AG09319 (cell line): Measurements from ENCODE around the gene EFNB3.

ENCODE experiments used
- DNase-seq: peaks from one replicate; pipeline ENCODE4 v3.0.0-alpha.2; 2010; ENCODE audit warnings: low read depth; ENCODE audit errors: extremely low read depth
- TF ChIP-seq, protein P1 (sequence below): IDR thresholded peaks from 2 replicates; pipeline ENCODE4 v1.5.1; 2011; ENCODE audit warnings: low read depth, mild to moderate bottlenecking, inconsistent platforms, low read length, moderate library complexity

EFNB3 gene

DNA sequence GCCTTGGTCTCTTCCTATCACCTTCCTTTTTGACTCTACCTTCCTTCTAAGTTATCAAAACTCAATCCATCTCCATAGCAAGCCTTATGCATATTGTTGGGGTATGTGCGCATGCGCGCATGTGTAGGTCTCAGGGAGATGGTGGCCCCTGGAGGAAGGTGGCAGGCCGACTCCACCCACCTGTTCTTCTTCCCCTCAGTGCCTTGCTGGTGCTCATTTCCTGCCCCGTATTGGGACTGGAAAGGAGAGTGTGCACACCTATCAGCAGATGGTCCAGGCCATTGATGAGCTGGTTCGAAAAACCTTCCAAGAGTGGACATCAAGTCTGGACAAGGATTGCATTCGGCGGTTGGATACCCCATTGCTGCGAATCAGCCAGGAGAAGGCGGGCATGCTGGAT, 37.7 kb downstream of the EFNB3 start:
- no peak for DNase-seq
- TF ChIP-seq, protein P1, sequence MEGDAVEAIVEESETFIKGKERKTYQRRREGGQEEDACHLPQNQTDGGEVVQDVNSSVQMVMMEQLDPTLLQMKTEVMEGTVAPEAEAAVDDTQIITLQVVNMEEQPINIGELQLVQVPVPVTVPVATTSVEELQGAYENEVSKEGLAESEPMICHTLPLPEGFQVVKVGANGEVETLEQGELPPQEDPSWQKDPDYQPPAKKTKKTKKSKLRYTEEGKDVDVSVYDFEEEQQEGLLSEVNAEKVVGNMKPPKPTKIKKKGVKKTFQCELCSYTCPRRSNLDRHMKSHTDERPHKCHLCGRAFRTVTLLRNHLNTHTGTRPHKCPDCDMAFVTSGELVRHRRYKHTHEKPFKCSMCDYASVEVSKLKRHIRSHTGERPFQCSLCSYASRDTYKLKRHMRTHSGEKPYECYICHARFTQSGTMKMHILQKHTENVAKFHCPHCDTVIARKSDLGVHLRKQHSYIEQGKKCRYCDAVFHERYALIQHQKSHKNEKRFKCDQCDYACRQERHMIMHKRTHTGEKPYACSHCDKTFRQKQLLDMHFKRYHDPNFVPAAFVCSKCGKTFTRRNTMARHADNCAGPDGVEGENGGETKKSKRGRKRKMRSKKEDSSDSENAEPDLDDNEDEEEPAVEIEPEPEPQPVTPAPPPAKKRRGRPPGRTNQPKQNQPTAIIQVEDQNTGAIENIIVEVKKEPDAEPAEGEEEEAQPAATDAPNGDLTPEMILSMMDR, result no peak

DNA sequence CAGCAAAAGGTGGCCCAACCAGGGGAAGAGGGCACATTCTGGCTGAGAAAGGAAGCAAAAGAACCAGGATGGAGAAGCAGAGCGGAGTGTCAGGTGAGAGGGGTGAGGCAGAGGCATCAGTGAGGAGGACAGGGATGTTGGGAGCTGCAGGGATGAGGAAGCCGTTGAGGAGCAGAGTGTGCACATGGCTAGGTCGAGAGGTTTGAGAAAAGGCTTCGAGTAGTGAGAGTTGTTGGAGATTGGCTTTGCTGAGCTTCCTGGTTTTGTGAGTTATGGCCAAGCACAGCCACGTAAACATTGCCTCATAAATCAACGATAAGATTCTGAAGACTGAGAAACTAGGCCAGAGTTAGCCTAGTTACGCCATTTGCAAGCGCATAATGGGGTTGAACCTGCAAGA, 39.4 kb downstream of the EFNB3 start:
- no peak for DNase-seq
- TF ChIP-seq, protein P1, result no peak

DNA sequence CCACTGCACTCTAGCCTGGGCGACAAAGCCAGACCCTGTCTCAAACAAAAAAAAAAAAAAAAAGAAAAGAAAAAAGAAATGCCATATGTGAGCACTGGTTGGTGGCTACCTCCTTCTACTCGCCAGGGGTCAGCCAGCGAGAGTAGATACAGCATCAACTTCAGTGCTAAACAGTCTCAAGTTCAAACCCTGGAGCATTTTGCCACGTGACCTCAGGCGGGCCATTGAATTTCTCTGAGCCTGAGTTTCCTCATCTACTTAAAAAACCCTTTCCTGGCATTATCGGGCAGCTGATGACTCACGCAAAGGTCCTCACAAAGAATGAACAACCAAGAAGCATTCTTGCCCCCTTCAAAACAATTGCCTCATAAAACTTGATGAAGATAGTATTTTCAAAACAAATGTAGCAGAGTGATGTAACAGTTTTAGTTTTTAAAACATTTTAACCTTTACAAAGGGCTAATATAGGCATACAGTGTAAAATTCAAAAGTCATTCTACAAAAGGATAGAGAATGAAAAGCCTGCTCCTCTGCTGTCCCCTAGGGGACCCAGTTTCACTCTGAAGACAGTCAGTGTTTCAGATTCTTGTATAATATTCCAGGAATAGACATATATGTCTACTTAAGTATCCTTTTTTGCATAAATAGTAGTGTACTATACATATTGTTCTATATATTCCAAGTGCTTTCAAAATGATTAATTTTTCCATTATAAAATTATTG, 40.9 kb downstream of the EFNB3 start:
- TF ChIP-seq, protein P1, result peak; percentile 4; the same call in 1 of the 2 replicates

DNA sequence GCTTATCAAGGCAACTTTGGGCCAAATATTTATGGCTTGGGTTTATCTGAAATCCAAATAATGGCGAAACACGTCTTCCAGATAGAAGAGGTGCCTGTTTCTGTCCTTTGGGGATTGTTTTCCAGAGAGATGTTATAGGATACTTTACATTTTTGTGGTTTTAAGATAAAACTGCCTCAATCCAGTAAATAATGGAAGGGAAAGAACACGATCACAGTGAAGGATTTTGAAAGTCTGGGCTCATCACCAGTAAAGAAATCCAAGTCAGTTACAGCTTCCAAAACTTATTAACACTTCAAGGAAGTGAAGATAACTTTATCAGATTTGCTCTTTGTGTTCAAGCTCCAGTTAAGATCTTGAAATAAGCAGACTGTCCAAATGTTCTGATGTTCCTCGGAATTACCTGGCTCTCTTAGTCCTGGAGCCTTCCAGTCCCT, 42.7 kb downstream of the EFNB3 start:
- TF ChIP-seq, protein P1, result no peak
- DNase-seq, result no peak

More for the DNA sequence above, 40.9 kb downstream of the EFNB3 start:
- DNase-seq, result peak; percentile 57

DNA sequence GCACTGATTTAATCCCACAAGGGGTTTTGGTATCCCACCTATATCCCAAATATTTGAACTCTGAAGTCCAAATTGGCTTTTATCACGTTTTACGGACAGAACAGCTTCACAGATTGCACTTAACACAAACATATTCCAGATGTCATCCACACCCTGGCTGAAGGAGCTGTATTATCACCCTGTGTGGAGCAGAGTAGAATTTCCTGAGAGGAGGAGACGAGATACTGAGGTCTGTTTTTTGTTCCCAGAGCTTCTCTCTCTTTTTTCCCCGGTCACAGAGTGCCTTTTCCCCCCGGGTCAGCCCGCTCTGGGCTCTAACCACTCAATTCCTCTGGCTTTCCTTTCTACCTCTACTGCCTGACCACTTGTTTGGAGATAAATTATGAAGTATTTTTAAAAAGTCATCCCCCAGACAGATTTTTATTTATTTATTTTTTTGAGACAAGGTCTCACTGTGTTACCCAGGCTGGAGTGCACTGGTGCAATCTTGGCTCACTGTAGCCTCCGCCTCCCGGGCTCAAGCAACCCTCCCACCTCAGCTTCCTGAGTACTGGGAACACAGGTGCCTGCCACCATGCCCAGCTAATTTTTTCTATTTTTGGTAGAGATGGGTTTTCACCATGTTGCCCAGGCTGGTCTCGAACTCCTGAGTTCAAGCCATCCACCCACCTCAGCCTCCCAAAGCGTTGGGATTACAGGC, 43.2 kb downstream of the EFNB3 start:
- TF ChIP-seq, protein P1, result no peak
- DNase-seq, result no peak

DNA sequence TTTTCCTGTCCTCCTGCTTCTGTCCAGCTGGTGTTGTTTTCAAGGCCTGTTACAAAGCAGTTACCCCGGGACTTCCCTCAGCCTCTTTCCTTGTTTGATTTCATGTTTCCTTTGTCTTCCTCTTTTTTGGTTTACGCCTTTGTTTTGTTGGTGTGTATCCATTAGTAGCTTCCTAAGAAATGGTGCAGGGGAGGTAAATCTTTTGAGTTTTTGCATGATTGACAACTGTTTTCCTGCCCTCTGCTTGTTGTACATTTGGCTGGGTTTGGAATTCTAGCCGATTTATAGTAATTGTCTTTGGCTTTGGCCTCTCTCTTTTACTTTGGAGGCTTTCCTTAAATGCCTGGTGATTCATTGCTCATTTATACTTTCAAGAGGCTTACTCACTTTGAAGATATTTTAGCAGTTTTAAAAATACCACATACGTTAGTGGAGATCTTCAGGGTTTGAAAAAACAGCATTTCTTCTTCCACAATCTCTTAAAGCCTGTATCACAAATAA, 45.4 kb downstream of the EFNB3 start:
- DNase-seq, result peak; percentile 16
- TF ChIP-seq, protein P1, result no peak

DNA sequence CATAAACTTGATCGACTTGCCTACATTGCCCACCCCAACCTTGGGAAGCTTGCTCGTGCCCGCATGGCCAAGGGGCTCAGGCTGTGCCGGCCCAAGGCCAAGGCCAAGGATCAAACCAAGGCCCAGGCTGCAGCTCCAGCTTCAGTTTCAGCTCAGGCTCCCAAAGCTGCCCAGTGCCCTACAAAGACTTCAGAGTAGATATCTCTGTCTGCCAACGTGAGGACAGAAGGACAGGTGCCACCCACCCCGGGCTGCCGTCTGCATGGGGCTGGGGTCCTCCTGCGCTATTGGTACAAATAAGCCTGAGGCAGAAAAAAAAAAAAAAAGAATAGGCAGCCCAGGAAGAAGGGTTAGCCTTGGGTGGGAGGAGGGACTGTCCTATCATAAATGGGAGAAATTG, 49.7 kb downstream of the EFNB3 start:
- DNase-seq, result no peak
- TF ChIP-seq, protein P1, result no peak
